Measurements from ENCODE around the gene HLA-F.
A peak's percentile ranks its signal among the peaks of the same experiment; 100 is the strongest.

The HLA-F gene

DNA sequence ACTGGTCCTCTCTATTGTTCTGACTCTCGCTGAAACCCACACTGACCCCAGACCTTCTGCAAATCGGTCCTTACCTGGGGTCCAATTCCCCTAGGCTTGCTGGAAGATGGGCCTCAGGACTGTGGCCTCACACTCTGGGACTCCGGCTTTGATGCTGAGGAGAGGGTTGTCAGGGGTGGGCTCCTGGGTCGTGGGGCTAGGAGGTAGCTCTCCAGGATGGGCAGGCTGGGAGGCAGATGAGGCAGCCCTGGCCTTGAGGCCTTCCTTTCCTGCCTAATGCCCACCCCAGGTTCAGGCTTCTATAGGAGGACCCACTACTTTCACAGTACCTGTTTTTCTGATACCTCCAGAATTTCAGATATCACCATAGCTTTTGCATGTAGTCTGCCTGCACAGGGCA is 21.4 kb downstream of the HLA-F start:
- DNase-seq = no peak

DNA sequence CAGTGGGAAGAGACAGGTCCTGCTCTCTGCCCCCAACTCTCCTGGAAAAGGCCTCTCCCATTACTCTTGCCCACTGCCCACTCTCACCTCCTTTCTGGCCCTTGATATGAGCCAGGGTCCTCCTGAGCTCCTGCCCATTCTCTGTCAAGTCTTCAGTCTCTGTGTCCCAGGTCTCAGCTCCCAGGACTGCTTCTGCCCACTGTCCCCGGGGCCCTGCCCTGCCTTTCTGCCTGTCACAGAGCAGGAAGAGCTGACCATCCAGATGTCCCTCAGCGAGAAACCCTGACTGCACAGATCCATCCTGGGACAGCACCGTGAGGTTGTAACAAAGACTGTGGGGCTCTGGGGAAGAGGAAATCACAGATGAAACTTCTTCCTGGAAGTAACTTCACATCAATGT is 22.2 kb downstream of the HLA-F start:
- no peak for DNase-seq

DNA sequence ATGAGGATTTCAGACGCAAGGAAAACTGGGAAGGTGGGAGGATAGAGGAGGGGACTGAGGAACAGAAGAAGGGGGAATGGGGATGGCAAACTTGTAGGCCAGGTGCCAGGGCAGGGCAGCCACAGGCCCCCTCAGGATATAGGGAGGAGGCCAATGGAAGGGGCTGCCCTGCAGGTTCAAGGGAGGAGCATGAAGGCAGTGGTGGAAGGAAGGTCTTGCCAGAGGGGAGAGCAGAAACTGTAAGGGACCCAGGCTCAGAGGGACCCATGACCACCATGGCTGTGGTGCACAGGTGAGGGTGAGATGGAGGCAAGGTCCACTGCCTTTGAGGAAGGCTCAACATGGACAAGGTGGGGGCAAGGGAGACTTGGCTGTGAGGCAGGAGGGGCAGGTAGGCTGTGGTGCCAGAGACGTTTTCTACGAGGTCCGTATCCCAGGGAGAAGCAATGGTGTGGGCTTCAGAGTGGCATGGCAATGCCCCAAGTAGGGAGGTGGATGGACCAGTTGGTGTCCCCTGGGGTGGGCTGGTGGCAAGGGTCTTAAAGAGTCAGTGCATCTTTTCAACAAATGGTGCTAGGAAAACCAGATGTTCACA is 22.7 kb downstream of the HLA-F start:
- no peak for DNase-seq

DNA sequence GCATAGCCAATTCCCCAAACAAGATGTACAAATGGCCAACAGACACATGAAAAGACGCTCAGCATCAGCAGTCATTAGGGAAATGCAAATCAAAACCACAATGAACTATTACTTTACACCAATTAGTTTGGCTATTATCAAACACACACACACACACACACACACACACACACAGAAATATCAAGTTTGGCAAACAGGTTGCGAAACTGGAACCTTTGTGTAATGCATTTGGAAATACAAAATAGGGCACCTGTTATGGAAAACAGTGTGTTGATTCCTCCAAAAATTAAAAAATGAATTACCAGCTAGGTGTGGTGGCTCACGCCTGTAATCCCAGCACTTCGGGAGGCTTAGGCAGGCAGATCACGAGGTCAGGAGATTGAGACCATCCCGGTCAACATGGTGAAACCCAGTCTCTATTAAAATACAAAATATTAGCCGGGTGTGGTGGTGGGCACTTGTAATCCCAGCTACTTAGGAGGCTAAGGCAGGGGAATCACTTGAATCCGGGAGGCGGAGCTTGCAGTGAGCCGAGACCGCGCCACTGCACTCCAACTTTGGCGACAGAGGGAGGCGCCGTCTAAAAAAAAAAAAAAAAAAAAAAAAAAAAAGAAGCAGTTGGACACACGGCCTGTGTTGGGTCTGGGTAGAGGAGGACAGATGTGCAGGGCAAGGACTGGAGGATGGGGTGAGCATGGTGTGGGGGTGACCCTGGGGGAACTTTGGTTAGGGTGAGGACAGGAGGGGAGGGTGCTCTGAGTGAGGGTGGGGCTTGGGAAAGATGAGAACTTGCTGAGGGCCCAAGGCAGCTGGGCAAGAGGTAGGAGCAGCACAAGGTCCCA is 23.8 kb downstream of the HLA-F start:
- DNase-seq = no peak

DNA sequence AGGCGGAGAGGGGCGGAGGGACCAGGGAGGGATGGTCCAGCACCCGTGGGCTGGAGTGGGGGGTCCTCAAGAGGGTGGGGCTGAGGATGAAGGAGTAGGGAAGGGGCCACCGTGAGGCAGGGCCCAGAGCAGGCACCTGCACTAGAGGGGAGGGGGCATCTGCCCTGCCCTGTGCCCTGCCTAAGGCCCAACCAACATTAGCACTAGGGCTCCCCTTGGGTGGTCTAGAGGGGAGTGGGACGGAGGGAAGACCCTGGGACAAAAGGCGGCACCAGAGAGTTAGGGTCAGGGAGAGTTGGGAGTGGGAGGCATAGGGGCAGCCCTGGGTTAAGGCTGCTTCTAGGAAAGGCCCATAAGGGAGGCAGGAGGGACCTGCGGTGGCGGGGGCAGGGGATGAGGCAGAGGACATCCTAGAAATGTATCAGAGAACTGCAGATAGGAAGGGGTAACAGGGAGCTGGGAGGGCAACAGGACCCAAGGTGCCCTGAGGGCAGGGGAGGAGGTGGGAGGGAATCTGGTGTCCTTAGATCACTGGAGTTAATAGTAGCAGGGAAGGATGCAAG is 24.5 kb downstream of the HLA-F start:
- no peak for DNase-seq

DNA sequence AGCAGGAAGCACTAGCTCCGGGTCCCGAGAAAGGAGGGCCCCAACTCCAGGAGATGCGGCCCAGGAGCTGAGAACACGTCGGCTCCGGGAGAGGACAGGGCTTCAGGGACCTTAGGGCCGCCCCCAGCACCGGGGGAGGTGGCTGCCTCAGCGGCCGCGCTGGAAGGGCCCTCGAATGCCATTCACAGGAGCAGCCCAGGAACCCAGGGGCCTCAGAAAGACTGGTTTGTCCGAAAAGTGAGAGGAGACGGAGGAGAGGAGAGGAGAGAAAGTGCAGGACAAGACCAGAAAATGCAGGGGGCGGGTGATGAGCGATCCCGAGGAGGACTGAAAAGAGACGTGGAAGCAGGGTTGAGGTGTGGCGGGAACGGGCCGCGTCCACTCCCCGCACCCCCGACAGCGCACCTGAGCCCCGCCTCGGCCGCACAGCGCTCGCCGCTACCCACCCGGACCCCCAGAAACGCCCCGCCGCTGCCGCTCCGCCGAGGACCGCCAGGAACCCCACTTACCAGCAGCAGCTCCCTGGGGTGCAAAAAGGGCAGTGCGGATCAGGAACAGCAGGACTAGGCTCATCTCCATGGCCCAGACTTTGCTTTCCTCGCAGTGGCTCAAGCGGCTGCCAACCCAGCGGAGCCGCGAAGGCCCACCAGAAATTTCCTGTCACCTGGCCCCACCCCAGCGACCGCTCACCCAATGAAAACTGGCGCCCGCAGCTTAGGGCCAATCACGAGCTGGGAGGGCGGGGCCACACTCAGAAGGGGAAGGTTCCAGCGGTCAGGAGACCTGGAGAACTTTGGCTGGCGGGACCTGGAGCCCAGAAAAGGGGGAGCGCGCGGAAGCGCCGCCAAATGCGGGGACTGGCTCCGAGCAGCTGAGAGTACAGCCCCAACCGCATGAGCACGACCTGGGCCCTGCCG is 25.4 kb downstream of the HLA-F start:
- DNase-seq = peak; percentile 91

DNA sequence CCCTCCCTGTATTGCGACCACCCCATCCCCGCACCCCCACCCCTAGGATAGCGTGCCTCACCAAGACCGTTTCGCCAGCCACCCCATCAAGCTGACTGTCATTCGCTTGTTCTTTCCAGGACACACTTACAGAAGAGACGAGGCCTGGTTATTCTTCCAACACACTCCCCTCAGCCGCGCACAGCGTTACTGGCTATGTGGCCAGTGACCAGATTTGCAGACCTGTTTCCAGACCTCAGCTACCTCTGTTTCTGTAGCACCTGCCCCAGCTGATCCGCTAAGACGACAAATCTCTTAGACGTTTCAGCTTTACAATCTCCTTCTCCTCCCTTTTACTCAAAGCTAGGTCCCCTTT is 26.1 kb downstream of the HLA-F start:
- no peak for DNase-seq

DNA sequence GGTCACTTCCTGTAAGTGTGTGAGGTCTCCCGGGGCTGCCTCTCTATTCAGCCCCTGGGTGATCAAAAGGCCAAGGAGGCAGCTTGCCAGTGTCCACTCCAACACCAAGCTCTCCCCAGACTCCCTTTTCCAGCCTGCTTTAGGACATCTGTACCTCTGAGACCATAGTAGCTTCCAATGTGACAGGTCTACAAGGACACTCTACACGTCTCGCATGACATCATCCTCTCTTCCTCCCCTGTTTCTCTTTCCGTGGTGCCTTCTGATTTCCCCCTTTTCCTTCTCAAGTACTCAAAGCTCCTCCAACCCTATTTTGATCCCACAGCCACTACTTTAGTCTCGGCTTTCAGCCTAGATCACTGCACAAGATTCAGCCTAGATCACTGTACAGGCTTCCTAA is 26.4 kb downstream of the HLA-F start:
- DNase-seq = no peak

DNA sequence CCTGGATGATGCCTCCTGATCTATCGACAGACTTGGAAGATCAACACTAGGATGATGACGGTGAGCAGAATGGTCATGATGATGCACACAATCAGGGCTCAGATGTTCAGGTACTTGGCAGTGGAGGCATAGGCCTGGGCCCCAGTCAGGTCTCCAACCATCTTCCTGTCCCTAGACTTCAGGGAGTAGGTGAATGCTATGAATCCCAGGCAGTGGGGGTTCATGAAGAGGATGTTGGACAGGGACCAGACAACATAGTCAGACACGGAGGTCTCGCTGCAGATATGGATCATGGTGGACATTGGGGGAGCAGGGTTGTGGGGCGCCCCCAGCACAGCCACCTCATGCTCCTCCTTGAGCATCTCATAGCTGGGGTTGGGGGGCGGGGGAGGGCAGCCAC is 27.5 kb downstream of the HLA-F start:
- no peak for DNase-seq

DNA sequence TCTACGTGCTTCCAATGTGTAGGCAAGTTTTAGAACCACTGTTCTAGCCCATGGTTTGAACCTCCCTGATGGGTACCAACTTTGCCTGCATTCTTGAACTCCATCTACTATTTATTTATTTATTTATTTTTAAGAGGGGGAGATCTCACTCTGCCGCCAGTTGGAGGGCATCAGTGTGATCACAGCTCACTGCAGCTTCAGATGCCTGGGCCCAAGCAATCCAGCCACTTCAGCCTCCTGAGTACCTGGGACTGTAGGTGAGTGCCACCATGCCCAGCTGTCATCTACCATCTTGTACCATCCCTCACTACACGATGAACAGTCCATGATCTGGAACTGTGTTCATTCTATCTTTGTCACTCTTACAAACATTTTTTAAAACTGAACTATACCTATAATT is 28.2 kb downstream of the HLA-F start:
- no peak for DNase-seq

DNA sequence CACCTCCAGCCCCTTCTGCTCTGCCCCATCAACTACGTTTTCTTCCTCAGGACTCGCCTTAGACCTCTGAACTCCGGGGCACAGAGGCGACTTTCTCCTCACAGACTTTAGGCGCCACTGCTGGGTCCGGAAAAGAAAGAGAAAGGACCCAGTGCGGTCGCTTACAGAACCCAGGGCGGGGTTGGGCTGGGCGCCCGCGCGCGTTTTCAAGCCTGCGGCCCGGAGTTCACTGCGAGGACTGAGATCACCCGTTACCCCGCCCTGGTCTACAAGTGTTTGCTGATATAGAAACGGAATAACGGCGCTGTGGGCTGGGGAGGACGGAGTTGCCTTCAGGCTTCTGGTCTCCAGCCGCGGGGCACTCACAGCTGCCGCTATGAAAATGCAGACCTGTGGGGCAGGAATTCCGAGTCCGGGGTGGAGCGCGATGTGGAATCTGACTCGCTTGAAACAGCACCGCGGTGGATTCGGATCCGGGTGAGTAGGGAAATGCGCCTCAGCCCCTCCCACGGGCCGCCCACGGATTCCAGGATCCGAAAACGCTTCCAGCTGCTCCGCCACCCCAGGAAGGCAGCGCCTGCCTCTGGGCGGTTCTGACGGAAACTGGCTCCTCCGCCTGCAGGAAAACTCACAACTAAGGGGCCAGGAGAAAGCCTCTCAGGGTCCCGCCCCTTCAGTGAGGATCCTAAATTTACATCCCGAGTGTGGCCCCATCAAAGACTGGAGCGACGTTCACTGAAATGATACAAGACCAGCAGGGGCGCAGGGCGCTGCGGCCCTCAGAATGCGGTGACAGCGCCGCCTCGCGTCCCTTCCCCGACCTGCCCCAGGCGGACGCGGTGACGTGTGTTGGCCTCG is 29.4 kb downstream of the HLA-F start:
- DNase-seq = peak; percentile 92

DNA sequence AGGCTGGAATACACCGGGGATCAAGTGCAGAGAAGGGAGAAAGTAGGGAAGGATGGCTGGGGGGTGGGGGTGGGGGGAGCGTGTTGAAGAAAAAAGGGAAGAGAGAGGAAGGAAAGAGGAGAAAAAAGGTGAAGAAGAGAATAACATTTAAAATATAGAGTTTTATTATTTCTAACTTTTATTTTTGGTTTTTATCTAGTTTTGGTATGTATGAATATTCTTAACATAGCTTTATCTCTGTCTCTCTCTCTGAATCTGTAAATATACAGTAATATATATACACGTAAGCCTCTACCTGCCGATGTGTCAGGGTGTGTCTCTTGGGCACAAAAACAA is 30.0 kb downstream of the HLA-F start:
- no peak for DNase-seq

DNA sequence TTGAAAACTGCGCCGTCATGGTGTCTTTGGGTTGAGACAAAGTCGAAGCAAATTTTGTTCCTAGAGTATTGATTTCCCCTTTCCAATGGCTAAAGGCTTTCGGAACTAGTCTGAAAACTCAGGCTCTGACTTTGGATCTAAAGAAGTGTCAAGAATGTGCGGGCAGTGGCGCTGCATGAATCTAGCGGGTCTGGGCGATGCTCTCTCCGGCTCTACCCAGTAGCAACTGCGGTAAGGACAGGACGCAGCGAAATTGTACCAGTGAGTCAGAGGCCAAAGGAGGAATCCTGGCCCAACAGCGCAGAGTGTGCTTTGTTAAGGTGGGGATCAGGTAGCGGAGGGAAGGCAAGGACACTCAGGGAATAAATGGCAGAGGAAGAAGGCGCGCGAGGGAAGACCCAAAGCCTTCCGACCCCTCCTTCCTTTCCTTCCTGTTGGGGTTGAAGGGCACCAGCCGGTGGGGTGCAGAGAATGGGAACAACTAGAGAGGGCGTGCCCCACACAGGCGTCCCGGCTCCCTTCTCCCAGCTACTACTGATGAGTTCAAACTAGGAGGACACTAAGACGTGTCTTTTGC is 32.1 kb downstream of the HLA-F start:
- DNase-seq = no peak

DNA sequence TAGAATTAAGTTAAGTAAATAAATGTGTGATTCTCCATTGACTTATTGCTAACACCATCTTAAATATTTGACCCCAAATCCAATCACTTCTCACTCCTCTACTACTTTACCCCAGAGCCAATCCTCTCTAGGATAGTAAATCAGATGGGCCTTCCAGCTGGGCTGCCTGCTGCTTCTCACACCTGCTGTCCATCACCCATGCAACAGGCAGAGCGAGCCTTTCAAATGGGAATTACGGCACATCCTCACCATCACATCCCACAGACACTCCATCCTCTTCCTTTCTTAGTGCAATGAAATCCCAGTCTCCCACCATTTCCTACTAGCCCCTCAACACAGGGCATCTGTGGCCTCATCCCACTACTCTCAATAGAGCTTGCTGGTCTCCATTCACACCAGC is 34.0 kb downstream of the HLA-F start:
- no peak for DNase-seq

DNA sequence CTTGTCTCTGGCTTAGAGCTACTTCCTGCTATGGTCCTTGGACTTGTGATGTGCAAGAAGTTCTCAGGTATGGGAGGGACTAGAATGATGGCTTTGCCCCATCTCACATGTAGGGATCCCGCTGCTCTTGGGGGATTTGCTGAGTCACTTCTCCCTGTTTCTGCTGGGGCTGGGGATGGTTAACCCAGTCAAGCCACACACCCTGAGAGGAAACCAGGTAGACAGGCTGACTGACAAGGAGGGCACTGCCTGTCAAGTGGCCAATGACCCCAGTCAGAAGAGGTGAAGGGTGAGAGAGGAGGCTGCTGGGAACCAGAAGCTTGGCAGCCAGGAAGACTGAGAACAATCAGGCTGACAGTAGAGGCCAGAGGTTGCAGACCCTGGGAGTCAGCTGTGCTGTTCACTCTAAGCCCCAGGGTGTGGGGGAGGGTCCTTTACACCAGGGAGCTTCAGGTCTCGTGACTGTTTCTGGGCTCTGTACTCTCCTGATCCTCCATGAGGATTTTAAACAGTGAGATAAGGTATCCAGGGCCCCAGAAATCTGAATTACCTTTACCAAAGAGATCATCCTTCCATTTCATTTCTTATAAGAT is 34.6 kb downstream of the HLA-F start:
- no peak for DNase-seq

DNA sequence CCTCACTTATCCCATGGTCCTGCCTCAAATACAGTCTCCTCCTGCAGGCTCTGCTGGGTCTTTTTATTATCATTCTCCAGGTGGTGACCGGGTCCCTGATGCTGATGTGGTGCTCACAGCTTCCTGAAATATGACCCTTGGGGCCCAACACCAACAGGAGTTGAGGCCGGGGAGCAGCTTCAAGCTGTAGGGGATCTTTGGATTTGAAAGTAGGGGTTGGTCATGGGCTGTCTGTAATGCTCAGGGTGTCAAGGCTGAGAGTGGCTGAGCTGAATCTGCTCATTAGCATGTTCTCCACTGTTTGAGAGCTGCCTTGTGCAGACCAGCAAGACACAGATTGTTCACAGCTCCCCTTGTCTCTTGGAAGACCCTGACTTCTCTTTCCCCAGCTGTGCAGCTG is 35.5 kb downstream of the HLA-F start:
- no peak for DNase-seq

DNA sequence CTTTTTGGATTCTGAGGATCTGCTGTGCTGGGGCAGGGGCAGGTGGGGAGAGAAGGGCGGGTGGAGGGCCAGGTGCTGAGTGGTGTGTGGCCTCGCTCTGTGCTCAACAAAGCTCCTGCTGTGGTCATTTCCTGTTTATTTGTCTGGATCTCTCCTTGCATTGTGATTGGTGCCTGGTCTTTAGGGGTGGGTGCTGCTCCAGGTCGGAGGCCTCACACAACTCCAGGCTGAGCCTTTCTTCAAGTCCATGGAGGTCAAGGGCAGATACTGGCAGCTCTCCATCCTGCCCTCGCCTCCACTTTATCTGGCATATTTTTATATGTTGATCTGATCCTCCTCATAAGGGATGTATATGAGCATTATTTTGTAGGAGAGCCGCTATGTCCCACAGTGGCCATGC is 36.2 kb downstream of the HLA-F start:
- DNase-seq = no peak

DNA sequence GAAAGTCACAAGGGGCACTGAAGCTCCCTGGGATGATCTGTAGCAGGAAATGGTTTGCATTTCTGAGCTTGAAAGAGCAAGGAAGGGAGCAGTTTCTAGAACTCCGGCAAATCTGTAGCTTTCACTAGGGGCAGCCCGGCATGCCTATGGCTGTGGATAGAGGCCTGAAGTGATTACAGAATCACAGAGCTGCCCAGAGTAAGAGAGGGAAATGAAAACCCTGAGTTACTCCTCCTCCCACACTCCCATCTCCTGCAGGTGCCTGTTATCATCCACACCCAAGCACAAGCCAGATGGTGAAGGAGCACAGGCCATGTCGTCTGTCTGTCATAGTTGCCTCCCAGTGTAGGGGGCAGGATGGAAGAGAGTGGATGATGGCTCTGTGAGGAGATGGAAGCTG is 37.1 kb downstream of the HLA-F start:
- DNase-seq = no peak

DNA sequence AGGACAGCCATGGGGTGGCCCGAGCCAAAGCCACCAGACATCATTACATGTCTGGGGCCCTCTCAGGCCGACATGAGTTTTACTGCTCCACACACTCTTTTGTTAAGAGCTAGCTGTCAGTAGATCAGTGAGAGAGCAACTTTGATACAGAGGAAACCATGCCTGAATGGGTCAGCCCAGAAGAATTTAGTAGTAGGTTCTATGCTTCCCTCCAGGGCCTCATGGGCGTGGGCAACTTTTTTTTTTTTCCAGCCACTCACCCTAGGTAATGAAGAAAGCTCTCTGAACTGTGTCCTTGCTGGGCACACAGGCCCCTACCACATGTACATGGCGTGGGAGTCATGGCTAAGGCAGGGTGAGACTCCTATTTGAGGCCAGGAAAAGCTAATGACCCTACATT is 38.8 kb downstream of the HLA-F start:
- no peak for DNase-seq

DNA sequence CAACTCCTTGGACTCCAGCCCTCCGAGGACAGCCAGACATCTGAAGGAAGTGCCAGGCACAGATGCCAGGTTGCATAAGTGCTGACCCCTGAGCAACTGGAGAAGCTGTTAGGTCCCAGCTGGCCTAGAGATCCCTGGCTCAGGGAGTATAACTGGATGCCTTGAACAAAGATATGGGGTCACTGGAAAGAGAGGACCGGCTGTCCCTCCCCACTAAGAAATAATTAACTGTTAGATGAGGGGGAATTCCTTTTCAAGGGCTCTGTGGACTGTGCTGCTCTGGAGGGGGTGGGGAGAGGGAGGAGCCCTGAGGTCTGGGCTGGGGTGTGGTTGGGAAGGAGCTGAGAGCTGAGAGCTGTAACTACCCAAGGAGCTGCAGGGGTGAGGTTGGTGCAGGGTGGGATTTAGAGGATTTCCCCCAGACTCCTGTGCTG is 39.6 kb downstream of the HLA-F start:
- no peak for DNase-seq

DNA sequence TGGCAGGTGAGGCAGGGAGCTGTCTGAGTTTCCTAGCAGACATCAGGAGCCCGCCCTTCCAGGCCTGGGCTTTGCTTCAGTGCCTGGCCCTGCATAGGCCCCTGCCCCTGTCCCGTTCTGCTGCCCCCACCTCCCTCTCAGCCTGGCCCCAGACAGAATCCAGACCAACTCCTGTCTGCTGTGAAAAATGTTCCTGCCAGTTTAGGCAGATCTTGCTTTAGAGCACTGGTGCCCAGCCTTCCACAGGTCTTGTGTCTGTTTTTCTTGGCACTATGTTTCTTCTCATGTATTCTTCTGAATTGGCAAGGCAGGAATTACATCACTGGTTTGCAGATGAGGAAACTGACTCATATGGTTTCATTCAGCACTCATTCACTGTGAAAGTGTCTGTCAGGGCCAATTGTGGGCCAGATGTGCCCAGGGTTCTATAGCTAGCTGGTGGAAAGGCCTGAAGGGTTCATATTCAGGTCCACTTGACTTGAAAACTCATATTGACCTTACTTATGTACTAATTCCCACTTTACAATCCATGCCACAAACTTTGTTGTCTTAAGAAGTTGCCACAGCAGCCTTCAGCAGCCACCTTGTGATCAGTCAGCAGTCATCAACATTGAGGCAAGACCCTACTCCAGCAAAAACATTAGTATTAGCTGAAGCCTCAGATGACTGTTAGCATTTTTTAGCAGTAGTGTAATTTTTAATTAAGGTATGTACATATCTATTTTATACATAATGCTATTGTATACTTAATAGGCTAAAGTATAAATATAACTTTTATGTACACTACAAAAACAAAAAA is 40.5 kb downstream of the HLA-F start:
- no peak for DNase-seq
